Endothelial cell of umbilical vein (primary cell): ENCODE measurements around the gene TMEM154.

Experiments
- CTCF ChIP-seq, 2 donors: IDR thresholded peaks; 1 replicate in 1 of 2; 2 replicates in 1 of 2; pipeline ENCODE4 v1.5.1; 2011; ENCODE audit warnings: low read length in 2 of 2, mild to moderate bottlenecking in 2 of 2, moderate library complexity in 2 of 2, control low read depth in 1 of 2, inconsistent platforms in 1 of 2, low read depth in 1 of 2; ENCODE audit not compliant: insufficient read depth in 1 of 2; ENCODE audit errors: extremely low read depth in 1 of 2
- EZH2 ChIP-seq: IDR thresholded peaks from 2 replicates; pipeline ENCODE4 v1.6.1; 2012; ENCODE audit warnings: borderline replicate concordance, low read depth, mild to moderate bottlenecking, moderate library complexity, low read length, inconsistent platforms; ENCODE audit not compliant: severe bottlenecking
- POLR2A ChIP-seq: IDR thresholded peaks from 2 replicates; pipeline ENCODE4 v1.6.1; 2012; ENCODE audit warnings: low read depth, mild to moderate bottlenecking, control low read depth, low read length

- TF ChIP-seq POLR2A (no peak), EZH2 (no peak), CTCF (IDR thresholded peaks at IDR 0.05; ENCODE audit: extremely low read depth in 1 of 2, insufficient read depth in 1 of 2, low read depth in 1 of 2, low read length in 2 of 2) (no peak)
These were observed 11.2 kb upstream of the TMEM154 start for GRCh38 chr4:152690706-152691651.
